Activated CD4-positive, alpha-beta T cell treated with anti-CD3 and anti-CD28 coated beads, Interleukin-2, amount 10 ng/mL, durations not matched to agents 7 days and 5 days (primary cell): Measurements from ENCODE around the gene TPCN1. TPM values are rescaled to one million over a fixed set of nuclear protein-coding genes. Genes with fewer than 3 reads are reported as not detected.

Experiments
- CTCF ChIA-PET: fragments of 350-600 bp; sonication (Branson Sonifier 250); formaldehyde crosslinking; loops from one replicate; lab custom pipeline; 2021; ENCODE audit warnings: antibody characterized with exemption; lab: Charles Lee
- POLR2A ChIA-PET: fragments of 350-600 bp; sonication (Branson Sonifier 250); formaldehyde crosslinking; loops from one replicate; lab custom pipeline; 2021; ENCODE audit warnings: antibody characterized with exemption; lab: Charles Lee
- DNase-seq: peaks from one replicate; pipeline ENCODE4 v3.0.0-alpha.2; 2020
- H3K27ac Mint-ChIP-seq: one replicate; pipeline ENCODE4 v1.8.0; 2021; ENCODE audit warnings: mild to moderate bottlenecking, moderate library complexity, mixed read lengths
- H3K27me3 Mint-ChIP-seq: one replicate; pipeline ENCODE4 v1.8.0; 2021; ENCODE audit warnings: mixed read lengths
- H3K36me3 Mint-ChIP-seq: one replicate; pipeline ENCODE4 v1.8.0; 2021; ENCODE audit warnings: low read depth, mixed read lengths
- H3K4me1 Mint-ChIP-seq: one replicate; pipeline ENCODE4 v1.8.0; 2021; ENCODE audit warnings: mixed read lengths
- H3K4me3 Mint-ChIP-seq: one replicate; pipeline ENCODE4 v1.8.0; 2021; ENCODE audit warnings: mild to moderate bottlenecking, moderate library complexity, mixed read lengths
- H3K9me3 Mint-ChIP-seq: one replicate; pipeline ENCODE4 v1.8.0; 2021; ENCODE audit warnings: mixed read lengths
- total RNA-seq, 2 experiments: library from RNA; stranded (reverse); gene quantifications; one replicate each; pipeline ENCODE4 v1.2.3, GENCODE V29; 2021

The TPCN1 gene
- total RNA-seq = 10 to 100 TPM; 18.6 to 20.9 TPM

- ChIA-PET CTCF (interaction anchor here (0.5 to 3.5 kb wide), 8 partner anchors 8 to 68 kb away, joined by 3 to 20 read pairs (median 3); no protein-coding TSS in a partner anchor), POLR2A (no interaction called here)
- Mint-ChIP-seq H3K36me3 (no peaks in the 10 kb centered on the region), H3K27ac (peak within 1 kb of the TSS; percentile 91), H3K4me1 (peaks cover 42% of the 10 kb centered on the region), H3K9me3 (no peaks in the 10 kb centered on the region), H3K4me3 (peak within 1 kb of the TSS; percentile 76), H3K27me3 (peaks cover 2% of the 10 kb centered on the region)
- DNase-seq = peak; percentile 100
These were observed at the start of gene TPCN1 for GRCh38 chr12:113221181-113221996. TPCN1 (plus strand) TSS chr12:113221464; CDS start chr12:113226853, 5,389 bp downstream.

- ChIA-PET CTCF (interaction anchor here (0.7 to 1.3 kb wide), 5 partner anchors 9 to 122 kb away, joined by 3 to 4 read pairs (median 3); no protein-coding TSS in a partner anchor), POLR2A (no interaction called here)
- H3K4me3 Mint-ChIP-seq = no peak overlapping the region
- H3K4me1 Mint-ChIP-seq = peaks cover 2% of the 10 kb centered on the region
- H3K27ac Mint-ChIP-seq = no peak overlapping the region
- peaks cover 48% of the 10 kb centered on the region for H3K36me3 Mint-ChIP-seq
- no peak for DNase-seq
- H3K9me3 Mint-ChIP-seq = no peaks in the 10 kb centered on the region
- no peaks in the 10 kb centered on the region for H3K27me3 Mint-ChIP-seq
These were observed 49.7 kb upstream of the TPCN1 start for GRCh38 chr12:113171543-113171942.

GRCh38 chr12:113172185-113172584 is 49.1 kb upstream of the TPCN1 start:
- H3K27ac Mint-ChIP-seq = no peak overlapping the region

GRCh38 chr12:113173081-113173698 is 48.1 kb upstream of the TPCN1 start:
- no peak overlapping the region for H3K4me3 Mint-ChIP-seq
- ChIA-PET POLR2A (interaction anchor here (0.6 kb wide), 1 partner anchor 16 kb away, joined by 3 read pairs; no protein-coding TSS in a partner anchor), CTCF (interaction anchor here (0.6 to 2.3 kb wide), 9 partner anchors 12 to 799 kb away, joined by 3 to 13 read pairs (median 3); no protein-coding TSS in a partner anchor)
- DNase-seq = no peak
- peaks cover 2% of the 10 kb centered on the region for H3K4me1 Mint-ChIP-seq
- peaks cover 3% of the 10 kb centered on the region for H3K9me3 Mint-ChIP-seq
- H3K27ac Mint-ChIP-seq = peak overlapping the region; percentile 20
- peaks cover 61% of the 10 kb centered on the region for H3K36me3 Mint-ChIP-seq
- no peaks in the 10 kb centered on the region for H3K27me3 Mint-ChIP-seq

More at GRCh38 chr12:113172185-113172584, 49.1 kb upstream of the TPCN1 start:
- ChIA-PET CTCF (interaction anchor here (0.6 to 1.3 kb wide), 4 partner anchors 17 to 181 kb away, joined by 3 to 4 read pairs (median 3); no protein-coding TSS in a partner anchor), POLR2A (interaction anchor here (0.5 kb wide), 1 partner anchor 41 kb away, joined by 3 read pairs; no protein-coding TSS in a partner anchor)
- no peaks in the 10 kb centered on the region for H3K27me3 Mint-ChIP-seq
- peaks cover 1% of the 10 kb centered on the region for H3K9me3 Mint-ChIP-seq
- DNase-seq = no peak
- peaks cover 2% of the 10 kb centered on the region for H3K4me1 Mint-ChIP-seq
- no peak overlapping the region for H3K4me3 Mint-ChIP-seq
- H3K36me3 Mint-ChIP-seq = peaks cover 52% of the 10 kb centered on the region

GRCh38 chr12:113174461-113175384 is 46.5 kb upstream of the TPCN1 start:
- Mint-ChIP-seq H3K27ac (no peak overlapping the region), H3K4me3 (no peak overlapping the region), H3K36me3 (peaks cover 73% of the 10 kb centered on the region), H3K9me3 (peaks cover 3% of the 10 kb centered on the region), H3K4me1 (peaks cover 2% of the 10 kb centered on the region), H3K27me3 (no peaks in the 10 kb centered on the region)
- ChIA-PET CTCF (interaction anchor here (0.5 to 2.3 kb wide), 19 partner anchors 7 to 182 kb away, joined by 3 to 13 read pairs (median 4); partner anchors contain the start of genes DDX54 and RASAL1), POLR2A (no interaction called here)
- DNase-seq = peak; percentile 77

- Mint-ChIP-seq H3K4me3 (no peak overlapping the region), H3K27ac (no peak overlapping the region), H3K36me3 (peaks cover 54% of the 10 kb centered on the region), H3K27me3 (no peaks in the 10 kb centered on the region), H3K9me3 (peaks cover 3% of the 10 kb centered on the region), H3K4me1 (peaks cover 16% of the 10 kb centered on the region)
- ChIA-PET POLR2A (no interaction called here), CTCF (interaction anchor here (0.9 to 2.5 kb wide), 3 partner anchors 17 to 186 kb away, joined by 3 to 11 read pairs (median 5); no protein-coding TSS in a partner anchor)
- no peak for DNase-seq
These were observed 42.2 kb upstream of the TPCN1 start for GRCh38 chr12:113179023-113179422.

GRCh38 chr12:113180333-113180732 is 40.9 kb upstream of the TPCN1 start:
- no peaks in the 10 kb centered on the region for H3K27me3 Mint-ChIP-seq
- peaks cover 50% of the 10 kb centered on the region for H3K36me3 Mint-ChIP-seq
- H3K27ac Mint-ChIP-seq = no peak overlapping the region
- peaks cover 18% of the 10 kb centered on the region for H3K4me1 Mint-ChIP-seq
- H3K9me3 Mint-ChIP-seq = peaks cover 3% of the 10 kb centered on the region
- no peak for DNase-seq
- H3K4me3 Mint-ChIP-seq = no peak overlapping the region
- CTCF ChIA-PET = interaction anchor here (0.5 to 2.5 kb wide), 5 partner anchors 45 to 252 kb away, joined by 3 to 11 read pairs (median 3); no protein-coding TSS in a partner anchor
- POLR2A ChIA-PET = no interaction called here

GRCh38 chr12:113181975-113182374 is 39.3 kb upstream of the TPCN1 start:
- H3K4me3 Mint-ChIP-seq = no peak overlapping the region

GRCh38 chr12:113183030-113183589 is 38.2 kb upstream of the TPCN1 start:
- H3K36me3 Mint-ChIP-seq = peaks cover 36% of the 10 kb centered on the region
- peak overlapping the region; percentile 97 for H3K4me3 Mint-ChIP-seq
- H3K27me3 Mint-ChIP-seq = no peaks in the 10 kb centered on the region
- DNase-seq = no peak
- ChIA-PET POLR2A (no interaction called here), CTCF (interaction anchor here (0.6 kb wide), 1 partner anchor 8 kb away, joined by 3 read pairs; no protein-coding TSS in a partner anchor)
- H3K27ac Mint-ChIP-seq = peak overlapping the region; percentile 76
- peaks cover 34% of the 10 kb centered on the region for H3K4me1 Mint-ChIP-seq
- H3K9me3 Mint-ChIP-seq = no peaks in the 10 kb centered on the region

More at GRCh38 chr12:113181975-113182374, 39.3 kb upstream of the TPCN1 start:
- ChIA-PET CTCF (interaction anchor here (0.6 kb wide), 1 partner anchor 7 kb away, joined by 3 read pairs; no protein-coding TSS in a partner anchor), POLR2A (no interaction called here)
- Mint-ChIP-seq H3K27ac (no peak overlapping the region), H3K36me3 (peaks cover 43% of the 10 kb centered on the region), H3K27me3 (no peaks in the 10 kb centered on the region), H3K4me1 (peaks cover 28% of the 10 kb centered on the region), H3K9me3 (peaks cover 3% of the 10 kb centered on the region)
- DNase-seq = no peak

GRCh38 chr12:113184098-113184899 is 37.0 kb upstream of the TPCN1 start:
- CTCF ChIA-PET = interaction anchor here (0.6 to 3.0 kb wide), 3 partner anchors 10 to 124 kb away, joined by 4 to 16 read pairs (median 5); no protein-coding TSS in a partner anchor
- no peak for DNase-seq
- POLR2A ChIA-PET = interaction anchor here (0.6 to 0.7 kb wide), 2 partner anchors 24 to 39 kb away, joined by 3 read pairs; no protein-coding TSS in a partner anchor
- peaks cover 39% of the 10 kb centered on the region for H3K4me1 Mint-ChIP-seq
- peaks cover 30% of the 10 kb centered on the region for H3K36me3 Mint-ChIP-seq
- H3K4me3 Mint-ChIP-seq = peak overlapping the region; percentile 97
- no peaks in the 10 kb centered on the region for H3K27me3 Mint-ChIP-seq
- H3K9me3 Mint-ChIP-seq = no peaks in the 10 kb centered on the region
- peak overlapping the region; percentile 97 for H3K27ac Mint-ChIP-seq

- Mint-ChIP-seq H3K27me3 (no peaks in the 10 kb centered on the region), H3K36me3 (peaks cover 29% of the 10 kb centered on the region)
These were observed 36.4 kb upstream of the TPCN1 start for GRCh38 chr12:113184900-113185179.

More at GRCh38 chr12:113184900-113185179, 36.4 kb upstream of the TPCN1 start:
- CTCF ChIA-PET = interaction anchor here (0.6 to 3.0 kb wide), 4 partner anchors 10 to 124 kb away, joined by 3 to 16 read pairs (median 4); no protein-coding TSS in a partner anchor
- peaks cover 41% of the 10 kb centered on the region for H3K4me1 Mint-ChIP-seq
- peak; percentile 91 for DNase-seq
- POLR2A ChIA-PET = no interaction called here
- H3K9me3 Mint-ChIP-seq = no peaks in the 10 kb centered on the region
- H3K4me3 Mint-ChIP-seq = peak overlapping the region; percentile 97
- H3K27ac Mint-ChIP-seq = peak overlapping the region; percentile 97
